HG03025 (cell line): ENCODE results near the gene GJB2.

Source experiments
- ATAC-seq: cut with Tn5 transposase; IDR thresholded peaks from one replicate; pipeline ENCODE4 v1.9.1; 2021; ENCODE audit warnings: mild to moderate bottlenecking, moderate library complexity; ENCODE audit not compliant: unreplicated experiment, low FRiP score

GJB2 gene

DNA sequence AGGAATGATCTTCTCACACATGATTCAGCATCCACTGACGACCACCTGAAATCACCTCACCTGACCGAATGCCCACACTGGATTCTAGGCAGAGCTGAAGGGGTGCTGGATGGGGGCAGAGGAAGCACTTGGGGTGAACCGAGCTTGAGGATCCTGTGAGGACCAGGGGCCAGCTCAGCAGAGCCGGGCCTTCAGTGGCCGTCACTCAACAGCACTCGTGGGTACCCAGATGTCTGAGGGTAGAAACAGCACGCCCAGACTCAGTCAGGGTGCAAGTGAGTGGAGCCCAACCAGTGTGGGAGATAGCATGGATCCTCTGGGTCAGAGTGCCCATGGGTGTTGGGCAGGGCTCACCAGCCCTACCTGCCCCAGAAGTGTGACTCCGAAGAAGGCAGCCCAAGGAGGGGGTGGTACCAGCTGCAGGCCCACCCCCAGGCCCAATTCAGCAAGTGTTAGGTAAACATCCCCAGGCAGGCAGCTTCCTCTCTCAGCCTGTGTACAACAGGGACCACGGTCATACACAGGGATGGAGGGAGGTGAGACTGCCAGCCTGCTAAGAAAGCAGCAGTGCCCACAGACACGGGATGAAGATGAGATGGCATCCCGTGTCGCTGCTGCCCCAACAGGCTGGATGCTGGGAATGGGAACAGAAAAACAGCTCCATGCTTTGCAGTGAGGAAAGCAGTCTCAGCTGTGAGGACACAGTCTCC is 48.4 kb downstream of the GJB2 start:
- ATAC-seq, result no peak

- ATAC-seq, result no peak
These were observed 49.7 kb downstream of the GJB2 start for GRCh38 chr13:20142927-20143480.

- no peak for ATAC-seq
These were observed 50.5 kb downstream of the GJB2 start for GRCh38 chr13:20142023-20142926.

GRCh38 chr13:20141238-20142022 is 51.3 kb downstream of the GJB2 start:
- ATAC-seq, result no peak

DNA sequence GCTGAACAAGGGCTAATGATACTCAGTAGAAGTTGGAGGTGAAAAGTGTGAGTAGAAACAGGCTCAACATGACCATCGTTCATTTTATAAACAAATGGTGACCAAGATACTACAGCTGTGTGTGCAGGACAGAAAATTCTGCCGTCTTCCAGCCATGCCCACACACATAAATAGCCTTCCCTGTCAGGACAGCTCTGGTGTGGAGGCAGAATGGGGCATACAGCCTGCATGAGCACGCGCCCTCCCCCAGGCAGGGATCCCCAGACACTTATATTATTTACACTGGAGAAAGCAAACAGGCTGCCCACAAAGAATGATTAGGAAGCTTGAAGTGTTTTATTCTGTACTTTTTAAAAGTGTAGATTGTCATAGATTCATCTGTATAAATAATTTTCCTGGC is 52.3 kb downstream of the GJB2 start:
- no peak for ATAC-seq

DNA sequence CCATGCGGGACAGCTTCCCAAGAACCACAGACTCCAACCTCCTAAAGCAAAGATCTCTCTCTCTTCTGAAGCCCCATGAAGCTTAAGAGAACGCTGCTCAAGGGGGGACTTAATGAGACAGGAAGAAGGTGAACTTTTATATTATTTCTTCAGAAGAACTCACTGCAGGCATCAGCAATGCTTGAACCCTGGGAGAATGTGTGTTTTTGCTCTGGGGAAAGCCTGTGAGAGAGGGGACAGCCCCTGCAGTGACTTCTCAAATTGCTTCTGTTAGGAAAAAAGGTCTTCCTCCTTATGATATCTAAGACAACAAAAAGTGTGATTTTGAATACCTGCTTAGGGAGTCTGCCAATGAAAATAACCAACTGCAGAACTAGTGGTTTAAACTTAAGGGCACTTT is 54.9 kb downstream of the GJB2 start:
- ATAC-seq, result no peak
